Activated T-helper 1 cell treated with Interleukin-2 at 50 U/mL for 16 hours (primary cell): ENCODE measurements around the gene EGFR.

Source experiments
- DNase-seq: peaks from one replicate; pipeline ENCODE4 v3.0.0-alpha.2; 2020; ENCODE audit warnings: low read depth

The EGFR gene

GRCh38 chr7:55101359-55101758 lies 82.5 kb downstream of the EGFR start:
- no peak for DNase-seq

DNA sequence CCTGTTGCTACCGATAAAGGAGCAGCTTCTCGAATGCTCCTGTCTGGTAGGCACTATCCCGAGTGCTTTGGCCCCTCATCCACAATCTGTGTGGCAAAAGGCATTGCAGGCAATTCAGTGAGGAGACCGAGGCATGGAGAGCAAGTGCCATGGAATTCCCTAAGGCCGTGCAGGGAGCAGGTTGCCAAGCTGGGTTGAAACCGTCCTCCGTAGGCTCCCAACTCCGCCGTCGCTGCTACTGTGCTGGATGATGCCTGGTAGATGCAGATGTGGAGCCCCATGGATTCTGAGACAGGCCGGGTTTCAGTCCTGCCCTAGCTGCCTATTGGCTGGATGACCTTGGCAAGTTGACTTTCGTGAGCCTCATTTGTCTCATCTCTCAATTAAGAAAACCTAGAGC lies 85.3 kb downstream of the EGFR start:
- DNase-seq, result no peak

DNA sequence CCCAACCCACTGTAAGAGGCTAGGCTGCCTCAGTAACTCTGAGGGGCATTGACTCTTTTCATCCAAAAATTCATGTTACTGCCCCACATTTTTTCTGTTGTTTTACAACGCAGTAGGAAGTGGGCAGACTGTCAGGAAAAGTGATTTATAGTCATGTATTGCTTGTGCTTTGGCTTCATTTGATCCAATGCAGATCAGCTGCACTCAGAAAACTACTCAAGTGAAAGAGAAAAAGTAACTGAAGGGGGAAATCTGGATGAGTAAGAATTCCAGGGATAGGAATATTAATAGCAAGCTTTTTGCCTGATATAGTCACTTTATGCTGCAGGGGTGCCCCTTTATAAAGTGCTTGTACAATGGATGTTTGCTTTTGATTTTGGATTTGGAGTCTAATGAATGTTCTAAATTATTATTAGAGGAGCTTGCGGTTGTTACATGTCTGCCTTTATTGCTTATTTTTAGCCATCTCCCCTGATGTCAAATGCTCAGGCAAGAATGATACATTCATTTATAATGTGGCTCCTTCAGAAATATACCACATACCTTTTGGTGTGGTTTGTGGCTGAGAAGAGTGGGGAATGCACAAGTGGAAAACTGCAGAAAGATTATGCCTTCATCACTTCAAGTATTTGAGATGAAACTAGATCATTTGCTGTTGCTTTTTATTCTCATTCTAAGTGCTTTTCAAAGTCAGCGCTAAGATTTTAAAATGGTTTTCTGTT lies 86.1 kb downstream of the EGFR start:
- no peak for DNase-seq

GRCh38 chr7:55105952-55106351 lies 87.1 kb downstream of the EGFR start:
- DNase-seq, result no peak

GRCh38 chr7:55107946-55108345 lies 89.1 kb downstream of the EGFR start:
- DNase-seq, result no peak

- no peak for DNase-seq
These were observed 89.6 kb downstream of the EGFR start for GRCh38 chr7:55108401-55108800.

GRCh38 chr7:55108818-55109217 lies 90.0 kb downstream of the EGFR start:
- no peak for DNase-seq

- no peak for DNase-seq
These were observed 90.8 kb downstream of the EGFR start for GRCh38 chr7:55109404-55110167.

- no peak for DNase-seq
These were observed 91.6 kb downstream of the EGFR start for GRCh38 chr7:55110282-55110992.

- no peak for DNase-seq
These were observed 92.2 kb downstream of the EGFR start for GRCh38 chr7:55110993-55111361.

DNA sequence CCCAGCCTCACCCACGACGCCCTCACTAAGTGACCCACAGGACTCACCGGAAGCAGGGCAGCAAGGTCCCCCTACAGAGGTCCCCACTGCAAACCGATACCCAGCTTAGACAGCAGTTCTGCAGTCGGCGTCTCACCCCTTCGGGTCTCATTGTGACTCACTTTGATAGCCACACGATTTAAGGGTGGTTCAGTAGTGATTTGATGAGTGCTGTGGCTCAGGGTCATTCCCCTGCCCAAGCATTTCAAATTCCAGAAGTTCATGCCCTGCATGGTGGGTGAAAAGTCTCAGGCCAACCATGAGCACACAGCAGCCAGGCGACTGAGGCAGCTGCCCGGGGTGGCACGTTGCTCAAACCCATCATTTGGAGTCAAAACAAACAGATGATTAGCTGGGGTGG lies 93.2 kb downstream of the EGFR start:
- DNase-seq, result no peak

- no peak for DNase-seq
These were observed 95.1 kb downstream of the EGFR start for GRCh38 chr7:55113760-55114540.

DNA sequence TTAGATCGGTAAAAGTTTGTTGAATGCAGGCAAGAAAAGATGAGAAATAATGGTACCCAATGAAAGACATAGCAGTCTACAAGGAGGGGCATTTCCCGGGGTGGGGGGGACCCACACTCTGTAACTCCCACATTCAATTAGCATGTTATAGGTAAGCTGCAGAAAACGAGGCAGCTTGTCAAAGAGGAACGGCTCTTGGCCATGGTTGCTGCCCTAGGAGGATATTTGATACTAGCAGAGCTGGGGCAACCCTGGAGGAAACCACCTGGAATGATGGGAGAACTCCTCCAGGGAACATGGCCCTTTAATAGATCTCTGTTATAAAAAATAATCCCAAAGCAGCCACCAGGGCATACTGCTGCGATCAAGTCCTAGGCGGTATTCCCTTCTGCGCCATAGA lies 98.5 kb downstream of the EGFR start:
- no peak for DNase-seq

DNA sequence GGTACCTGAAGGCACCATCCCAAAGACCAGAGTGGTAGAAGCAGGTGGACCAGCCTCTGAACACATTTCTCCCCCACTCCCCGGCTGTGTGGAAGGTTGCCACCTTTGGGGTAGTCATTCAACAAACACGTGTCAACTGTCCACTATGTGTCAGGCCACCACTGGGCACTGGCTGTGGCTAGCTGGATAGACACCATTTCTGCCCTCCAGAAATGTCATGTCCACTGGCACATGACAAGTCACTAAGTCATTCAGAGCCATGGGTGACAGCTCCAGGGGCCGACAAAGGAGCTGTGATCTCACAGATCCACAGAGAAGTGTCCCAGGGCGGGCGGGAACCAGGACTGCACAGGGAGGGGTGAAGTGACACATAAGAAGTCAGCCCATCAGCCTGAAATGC lies 99.6 kb downstream of the EGFR start:
- DNase-seq, result no peak

DNA sequence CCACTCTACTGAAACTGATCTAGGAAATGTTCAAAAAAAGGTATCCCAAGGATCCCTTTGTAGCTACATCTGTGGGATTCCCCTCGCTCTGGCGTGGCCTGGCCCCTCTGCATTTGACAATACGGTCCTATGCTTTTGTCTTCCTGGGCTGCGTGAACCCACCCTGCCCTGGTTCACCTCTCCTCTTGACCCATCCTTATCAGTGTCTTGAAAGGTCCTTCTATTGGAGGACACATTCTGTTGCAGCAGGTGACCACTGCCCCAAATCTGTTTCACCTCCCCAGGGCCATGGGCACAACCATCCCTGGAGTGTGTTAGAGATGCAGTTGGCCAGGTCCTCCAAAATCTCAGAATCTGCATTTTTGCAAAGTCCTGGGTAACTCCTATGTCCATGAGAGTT lies 100.8 kb downstream of the EGFR start:
- no peak for DNase-seq

GRCh38 chr7:55120074-55120473 lies 101.3 kb downstream of the EGFR start:
- no peak for DNase-seq

DNA sequence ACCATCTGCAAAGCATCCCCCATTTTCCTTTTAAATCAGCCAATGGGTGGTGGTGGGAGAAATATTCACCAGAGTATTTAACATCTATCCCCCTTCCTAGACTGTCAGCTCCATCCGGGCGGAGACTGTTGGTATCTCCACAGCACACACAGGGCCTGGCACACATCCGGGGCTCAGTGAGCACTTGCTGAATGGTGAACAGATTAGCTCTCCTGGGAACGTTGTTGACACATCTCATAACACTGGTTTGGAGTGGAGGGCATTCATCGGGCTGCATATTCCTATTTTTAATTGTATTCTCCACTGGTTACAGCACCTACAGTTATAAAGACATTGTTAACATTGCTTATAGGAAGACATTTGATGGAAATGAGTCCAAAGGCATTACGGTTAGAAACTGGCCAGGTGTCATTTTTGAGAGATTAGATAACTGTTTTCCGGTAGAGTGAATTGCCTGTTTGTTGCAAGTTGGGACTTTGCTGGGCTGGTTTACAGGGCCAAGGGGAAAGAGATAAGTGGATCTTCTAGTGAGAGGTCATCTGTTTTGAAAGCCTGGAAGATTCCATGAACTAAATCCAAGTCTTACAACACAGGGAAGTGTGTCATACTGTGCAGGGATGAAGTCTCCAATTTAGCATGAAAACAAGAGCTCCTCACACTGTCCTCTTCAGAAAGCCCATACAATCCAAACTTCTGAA lies 101.8 kb downstream of the EGFR start:
- DNase-seq, result no peak

DNA sequence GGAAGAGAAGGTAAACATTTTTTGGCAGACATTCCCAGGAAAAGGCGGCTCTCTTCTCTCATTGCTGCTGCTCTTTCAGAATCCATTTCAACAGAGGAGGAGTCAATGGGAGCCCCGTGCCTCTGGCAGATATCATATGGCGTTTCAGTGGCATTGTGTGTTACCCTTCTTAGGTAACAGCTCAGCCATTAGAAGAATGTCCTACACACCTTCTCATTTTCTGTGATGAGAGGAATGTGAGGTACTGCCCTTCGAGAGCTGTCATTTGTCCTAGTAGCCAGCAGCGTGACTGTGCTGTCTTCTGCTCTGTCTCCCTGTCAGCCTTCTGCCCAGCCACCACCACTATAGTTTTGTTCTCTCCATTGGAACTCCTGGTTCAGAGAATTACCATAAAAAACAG lies 102.4 kb downstream of the EGFR start:
- DNase-seq, result no peak

- DNase-seq, result no peak
These were observed 103.4 kb downstream of the EGFR start for GRCh38 chr7:55122263-55122662.

- DNase-seq, result no peak
These were observed 106.4 kb downstream of the EGFR start for GRCh38 chr7:55124989-55125875.

DNA sequence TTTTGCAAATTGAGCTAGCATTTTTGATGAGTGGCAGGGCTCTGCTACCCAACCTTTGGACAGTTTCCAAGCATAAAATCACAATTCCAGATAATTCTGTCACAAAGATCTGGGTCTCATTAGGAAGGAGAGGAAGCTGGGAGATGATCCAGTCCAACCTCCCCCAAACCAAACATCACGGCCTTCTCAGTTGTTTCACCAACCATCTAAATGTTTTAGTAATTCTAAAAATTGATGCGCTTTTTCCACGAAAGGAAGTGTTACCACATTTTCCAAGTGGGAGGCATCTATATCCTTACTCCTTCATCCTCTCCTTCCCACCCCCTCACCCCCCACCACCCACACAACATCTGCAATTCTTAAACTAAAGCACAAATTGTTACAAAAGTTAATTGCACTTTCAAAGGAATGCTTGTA lies 108.3 kb downstream of the EGFR start:
- no peak for DNase-seq
